Measurements from ENCODE around the gene RYR2.

The RYR2 gene

GRCh38 chr1:237033061-237033460, 8.9 kb upstream of the RYR2 start:
- no peak for DNase-seq

GRCh38 chr1:237033804-237034203, 8.2 kb upstream of the RYR2 start:
- no peak for DNase-seq

- no peak for DNase-seq
Measured at GRCh38 chr1:237035759-237036158, 6.2 kb upstream of the RYR2 start.

GRCh38 chr1:237038211-237038610, 3.8 kb upstream of the RYR2 start:
- DNase-seq = no peak

GRCh38 chr1:237040823-237041222, 1.2 kb upstream of the RYR2 start:
- no peak for DNase-seq

GRCh38 chr1:237041461-237041794, 556 bp upstream of the RYR2 start:
- no peak for DNase-seq

- DNase-seq = no peak
Measured at GRCh38 chr1:237042526-237042891, 525 bp downstream of the RYR2 start.

GRCh38 chr1:237042892-237043576, 1.1 kb downstream of the RYR2 start:
- no peak for DNase-seq

- no peak for DNase-seq
Measured at GRCh38 chr1:237043846-237044636, 2.1 kb downstream of the RYR2 start.

- no peak for DNase-seq
Measured at GRCh38 chr1:237045278-237046016, 3.5 kb downstream of the RYR2 start.

- no peak for DNase-seq
Measured at GRCh38 chr1:237048803-237049202, 6.8 kb downstream of the RYR2 start.

GRCh38 chr1:237050185-237050584, 8.2 kb downstream of the RYR2 start:
- DNase-seq = no peak

GRCh38 chr1:237050915-237051314, 8.9 kb downstream of the RYR2 start:
- no peak for DNase-seq

GRCh38 chr1:237054313-237054712, 12.3 kb downstream of the RYR2 start:
- no peak for DNase-seq

- DNase-seq = no peak
Measured at GRCh38 chr1:237058470-237058869, 16.5 kb downstream of the RYR2 start.

GRCh38 chr1:237059244-237059643, 17.3 kb downstream of the RYR2 start:
- DNase-seq = no peak

- DNase-seq = no peak
Measured at GRCh38 chr1:237062976-237063375, 21.0 kb downstream of the RYR2 start.

- no peak for DNase-seq
Measured at GRCh38 chr1:237065903-237066302, 23.9 kb downstream of the RYR2 start.

GRCh38 chr1:237070519-237070918, 28.5 kb downstream of the RYR2 start:
- no peak for DNase-seq

GRCh38 chr1:237071641-237072420, 29.8 kb downstream of the RYR2 start:
- no peak for DNase-seq

- DNase-seq = no peak
Measured at GRCh38 chr1:237074371-237075117, 32.6 kb downstream of the RYR2 start.

GRCh38 chr1:237084341-237085077, 42.5 kb downstream of the RYR2 start:
- DNase-seq = no peak

All from suppressor macrophage treated with lipopolysaccharide for 1 hour (primary cell).